EH (cell line): ENCODE results near the gene EHD2.
"Not testable (repeated sequence)": the region's sequence is repeated elsewhere in the genome, so short reads cannot be mapped to it uniquely, and the experiment has no call there.

Source experiments
- DNase-seq: peaks from one replicate; pipeline ENCODE4 v3.0.0-alpha.2; 2015; ENCODE audit warnings: low read depth

EHD2 gene

DNA sequence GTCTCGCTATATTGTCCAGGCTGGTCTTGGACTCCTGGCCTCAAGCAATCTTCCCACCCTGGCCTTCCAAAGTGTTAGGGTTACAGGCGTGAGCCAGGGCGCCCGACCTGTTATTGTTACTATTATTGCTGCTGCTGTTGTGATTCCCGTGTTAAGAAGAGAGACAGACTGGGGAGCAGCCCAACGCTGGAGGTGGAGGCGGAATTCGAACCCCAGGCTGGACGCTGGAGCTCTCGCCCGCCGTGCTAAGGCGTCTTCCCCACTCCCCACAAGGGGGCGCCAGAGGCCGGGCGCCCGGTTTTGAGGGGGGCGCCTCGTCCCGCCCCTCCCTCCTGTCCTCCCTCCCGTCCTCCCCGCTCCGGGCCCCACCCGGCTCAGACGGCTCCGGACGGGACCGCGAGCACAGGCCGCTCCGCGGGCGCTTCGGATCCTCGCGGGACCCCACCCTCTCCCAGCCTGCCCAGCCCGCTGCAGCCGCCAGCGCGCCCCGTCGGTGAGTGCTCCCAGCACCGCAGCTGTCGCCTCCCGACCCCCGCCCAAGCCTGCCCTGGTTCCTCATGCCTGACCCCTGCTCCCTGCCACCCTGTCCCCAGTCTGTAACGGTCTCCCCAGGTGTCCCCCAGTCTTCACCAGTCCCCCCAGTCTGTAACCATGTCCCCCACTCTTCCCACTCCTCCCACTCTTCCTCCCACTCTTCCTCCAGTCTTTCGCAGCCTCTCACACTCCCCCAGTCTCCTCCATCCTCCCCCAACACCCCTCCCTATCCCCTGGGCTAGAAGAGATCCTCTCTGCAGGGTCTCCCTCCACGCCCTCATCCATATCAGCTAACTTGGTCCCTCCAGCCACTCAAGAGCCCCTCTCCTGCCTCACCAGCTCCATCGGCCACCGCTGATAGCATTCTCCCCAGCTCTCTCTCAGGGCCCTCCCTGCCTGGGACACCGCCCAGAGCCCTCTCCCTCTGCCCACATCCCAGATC, at the start of gene EHD2:
TSS of gene EHD2 (plus strand) at position 377 of the 976 bp plus-strand sequence. CDS start 3,191 bp downstream, outside the sequence.
- DNase-seq, result peak; percentile 83

DNA sequence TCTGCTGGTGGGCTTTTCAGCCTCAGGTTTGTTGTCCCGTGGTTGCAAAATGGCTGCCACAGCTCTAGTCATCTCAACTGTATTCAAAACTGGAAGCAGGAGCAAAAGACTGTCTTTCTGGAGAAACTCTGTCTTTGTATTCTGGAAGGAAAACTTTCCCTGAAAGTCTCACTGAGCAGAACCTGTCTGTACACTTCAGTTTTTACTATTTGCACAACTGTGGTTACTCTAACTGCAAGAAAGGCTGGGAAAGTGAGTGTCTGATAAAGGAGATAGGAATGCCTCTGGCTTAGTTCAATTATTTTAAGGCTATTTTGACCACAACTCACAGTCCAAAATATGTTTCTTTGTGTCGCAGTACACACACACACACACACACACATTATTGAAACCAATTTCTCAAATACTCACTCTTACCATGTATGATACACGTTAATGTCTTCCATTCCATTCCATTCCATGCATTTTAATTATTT, 49.7 kb upstream of the EHD2 start:
- peak; percentile 96 for DNase-seq

- peak; percentile 99 for DNase-seq
Measured at GRCh38 chr19:47663911-47664771, 49.1 kb upstream of the EHD2 start.

GRCh38 chr19:47668556-47668955, 44.7 kb upstream of the EHD2 start:
- DNase-seq, result not testable (repeated sequence)

GRCh38 chr19:47670736-47671135, 42.5 kb upstream of the EHD2 start:
- DNase-seq, result no peak

GRCh38 chr19:47671499-47671898, 41.7 kb upstream of the EHD2 start:
- no peak for DNase-seq

DNA sequence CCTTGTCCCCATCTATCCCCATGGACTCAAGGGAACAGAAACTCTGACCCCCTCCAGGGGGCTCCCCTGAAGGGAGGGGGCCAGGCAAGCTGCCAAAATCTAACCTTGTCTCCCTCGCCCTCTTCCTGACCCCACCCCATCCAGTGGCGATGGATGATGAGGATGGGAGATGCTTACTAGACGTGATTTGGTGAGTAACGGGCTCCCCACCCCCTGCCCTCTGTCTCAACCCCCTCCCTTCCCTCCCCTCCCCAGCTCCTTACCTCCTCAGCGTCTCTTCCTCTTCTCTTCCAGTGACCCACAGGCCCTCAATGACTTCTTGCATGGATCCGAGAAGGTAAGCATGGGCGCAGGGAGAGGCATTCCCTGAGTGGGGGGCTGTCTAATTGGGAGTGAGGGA, 39.8 kb upstream of the EHD2 start:
- no peak for DNase-seq

DNA sequence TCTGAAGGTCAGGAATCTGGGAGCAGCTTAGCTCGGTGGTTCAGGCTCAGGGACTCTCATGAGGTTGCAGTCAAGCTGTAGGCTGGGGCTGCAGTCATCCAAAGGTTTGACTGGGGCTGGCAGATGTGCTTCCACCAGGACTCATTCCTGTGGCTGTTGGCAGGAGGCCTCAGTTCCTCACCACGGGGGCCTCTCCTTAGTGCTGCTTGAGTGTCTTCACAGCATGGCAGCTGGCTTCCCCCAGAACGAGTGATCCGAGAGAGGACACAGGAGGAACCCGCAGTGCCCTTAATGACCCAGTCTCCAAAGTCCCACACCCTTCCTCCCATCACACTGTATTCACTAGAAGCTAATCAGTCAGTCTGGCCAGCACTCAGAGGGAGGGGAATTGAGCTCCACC, 38.7 kb upstream of the EHD2 start:
- no peak for DNase-seq

GRCh38 chr19:47675271-47675670, 38.0 kb upstream of the EHD2 start:
- no peak for DNase-seq

DNA sequence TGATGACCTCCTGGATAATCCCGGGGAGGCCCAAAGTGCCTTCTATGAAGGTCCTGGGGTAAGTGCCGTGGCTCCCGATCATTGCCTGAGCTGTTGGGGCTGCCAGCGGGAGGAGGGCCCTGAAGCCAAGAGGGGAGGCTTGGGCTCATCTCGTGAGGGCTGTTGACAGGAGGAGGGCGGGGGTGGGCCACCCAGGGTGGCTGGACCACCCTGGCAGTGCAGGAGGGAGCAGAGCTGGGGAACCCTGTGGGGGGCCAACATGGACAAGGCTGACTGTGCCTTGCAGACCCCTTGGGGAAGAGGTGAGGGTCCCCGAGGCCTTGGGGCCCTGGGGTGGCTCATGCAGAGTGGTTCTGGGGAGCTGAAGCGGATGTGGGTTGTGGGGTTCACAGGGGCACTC, 37.4 kb upstream of the EHD2 start:
- DNase-seq, result no peak

- DNase-seq, result no peak
Measured at GRCh38 chr19:47676811-47677210, 36.4 kb upstream of the EHD2 start.

- no peak for DNase-seq
Measured at GRCh38 chr19:47679251-47679900, 33.8 kb upstream of the EHD2 start.

DNA sequence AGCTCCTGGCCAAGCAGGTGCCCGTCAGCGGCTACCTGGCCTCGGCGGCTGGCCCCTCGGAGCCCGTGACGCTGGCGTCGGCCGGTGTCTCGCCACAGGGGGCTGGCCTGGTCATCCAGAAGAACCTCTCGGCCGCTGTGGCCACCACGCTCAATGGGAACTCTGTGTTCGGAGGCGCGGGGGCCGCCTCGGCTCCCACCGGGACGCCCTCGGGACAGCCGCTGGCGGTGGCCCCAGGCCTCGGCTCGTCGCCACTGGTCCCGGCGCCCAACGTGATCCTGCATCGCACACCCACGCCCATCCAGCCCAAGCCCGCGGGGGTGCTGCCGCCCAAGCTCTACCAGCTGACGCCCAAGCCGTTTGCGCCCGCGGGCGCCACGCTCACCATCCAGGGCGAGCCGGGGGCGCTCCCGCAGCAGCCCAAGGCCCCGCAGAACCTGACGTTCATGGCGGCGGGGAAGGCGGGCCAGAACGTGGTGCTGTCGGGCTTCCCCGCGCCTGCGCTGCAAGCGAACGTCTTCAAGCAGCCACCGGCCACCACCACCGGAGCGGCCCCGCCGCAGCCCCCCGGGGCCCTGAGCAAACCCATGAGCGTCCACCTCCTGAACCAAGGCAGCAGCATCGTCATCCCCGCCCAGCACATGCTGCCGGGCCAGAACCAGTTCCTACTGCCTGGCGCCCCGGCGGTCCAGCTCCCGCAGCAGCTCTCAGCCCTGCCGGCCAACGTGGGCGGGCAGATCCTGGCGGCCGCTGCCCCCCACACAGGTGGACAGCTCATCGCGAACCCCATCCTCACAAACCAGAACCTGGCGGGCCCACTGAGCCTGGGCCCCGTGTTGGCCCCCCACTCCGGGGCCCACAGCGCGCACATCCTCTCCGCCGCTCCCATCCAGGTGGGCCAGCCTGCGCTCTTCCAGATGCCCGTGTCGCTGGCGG, 33.0 kb upstream of the EHD2 start:
- no peak for DNase-seq

GRCh38 chr19:47680858-47681332, 32.3 kb upstream of the EHD2 start:
- no peak for DNase-seq

GRCh38 chr19:47681388-47681787, 31.8 kb upstream of the EHD2 start:
- DNase-seq, result no peak

GRCh38 chr19:47681936-47682335, 31.3 kb upstream of the EHD2 start:
- DNase-seq, result no peak

GRCh38 chr19:47682939-47683338, 30.3 kb upstream of the EHD2 start:
- no peak for DNase-seq

- no peak for DNase-seq
Measured at GRCh38 chr19:47686679-47687450, 26.4 kb upstream of the EHD2 start.

- no peak for DNase-seq
Measured at GRCh38 chr19:47687906-47688305, 25.3 kb upstream of the EHD2 start.

GRCh38 chr19:47691090-47691489, 22.1 kb upstream of the EHD2 start:
- no peak for DNase-seq
